Adrenal gland (tissue), 12 donors: ENCODE measurements around the gene SOX12. TPM values are rescaled to one million over a fixed set of nuclear protein-coding genes. Genes with fewer than 3 reads are reported as not detected.

ENCODE experiments used
- DNase-seq, 7 donors: peaks; one replicate each; pipeline ENCODE4 v3.0.0-alpha.2; 2019 to 2020
- H3K27ac ChIP-seq, 5 donors: fragments of 200-600 bp; sonication (generic) in 4 of 5; 1 replicate in 3 of 5; 2 replicates in 2 of 5; pipeline versions ENCODE4 v1.5.1 to v1.8.0; 2016 to 2020; ENCODE audit warnings: mild to moderate bottlenecking in 1 of 5
- H3K27me3 ChIP-seq: fragments of 200-600 bp; 2 replicates; pipeline ENCODE4 v1.8.0; 2021
- H3K36me3 ChIP-seq, 2 donors: fragments of 200-600 bp; replicated peaks in 1 of 2; 1 replicate in 1 of 2; 2 replicates in 1 of 2; pipeline versions ENCODE4 v1.5.1 to v1.8.0; 2018 to 2022
- H3K4me1 ChIP-seq, 2 donors: fragments of 200-600 bp; replicated peaks in 1 of 2; 1 replicate in 1 of 2; 2 replicates in 1 of 2; pipeline versions ENCODE4 v1.5.1 to v1.8.0; 2018 to 2021
- H3K4me3 ChIP-seq, 4 donors: fragments of 200-600 bp; sonication (generic) in 3 of 4; one replicate each; pipeline ENCODE4 v1.5.1; 2016 to 2018
- H3K9me3 ChIP-seq, 3 donors: fragments of 200-600 bp; sonication (generic) in 1 of 3; replicated peaks in 1 of 3; 1 replicate in 2 of 3; 2 replicates in 1 of 3; pipeline versions ENCODE4 v1.5.1 to v1.8.0; 2016 to 2021
- POLR2A ChIP-seq, 2 donors: fragments of 450-650 bp; IDR thresholded peaks; one replicate each; pipeline ENCODE4 v1.6.1; 2017; ENCODE audit warnings: antibody characterized with exemption in 2 of 2, mild to moderate bottlenecking in 2 of 2, moderate library complexity in 1 of 2
- WGBS, 4 donors: extraction: QIAGEN DNeasy Blood & Tissue Kit in 2 of 4; methylation state at CpG; one replicate each; pipeline versions ENCODE4 v1.1.5 to v1.1.7; 2013 to 2017; 5-methylcytosine and 5-hydroxymethylcytosine counted together
- intact Hi-C, 2 donors: fragments of 100-400 bp; cut with DNase I; formaldehyde crosslinking; loops; one replicate each; pipeline versions ENCODE4 v1.14.1 to v1.15.0; 2022 to 2023
- polyA plus RNA-seq, 3 donors: library from polyadenylated mRNA; stranded (reverse); fragments of 200-250 nt in 2 of 3; fragments of 350-450 nt in 1 of 3; fragmentation: Illumina TruSeq in 1 of 3; extraction: RNeasy Lipid Tissue Mini Kit (QIAGEN cat#74804) in 1 of 3; gene quantifications; one replicate each; pipeline ENCODE4 v1.2.3, GENCODE V29; 2013 to 2014
- total RNA-seq, 9 donors: library from RNA; depleted of rRNA in 4 of 9; stranded (reverse); fragments of >200 nt in 4 of 9; fragments of 120-200 nt in 1 of 9; fragmentation: NEBNext Ultra II Directional in 1 of 9; extraction: Animal tissue kit (Norgen Biotek cat#: 25700) in 1 of 9; gene quantifications; one replicate each; pipeline versions ENCODE4 v1.1.0 to v1.2.4, GENCODE V29; 2013 to 2023
- TF ChIP-seq, protein P1 (sequence below), 6 experiments: fragments of 450-650 bp in 4 of 6; fragments of 200-600 bp in 2 of 6; sonication (generic) in 1 of 6; IDR thresholded peaks; 1 replicate in 5 of 6; 2 replicates in 1 of 6; pipeline versions ENCODE4 v1.5.1 to v1.8.0; 2016 to 2021; ENCODE audit warnings: antibody characterized with exemption in 6 of 6, mild to moderate bottlenecking in 2 of 6, moderate library complexity in 1 of 6
- donor health status: healthy with polysubstance abuse.
- donor health status: Bipolar disorder and iron deficiency.
- donor health status: DM: yes; HTN: yes; CAD: no.
- donor health status: DM: no; HTN: no; CAD: no.
- donor health status: DM: no; HTN: no; CAD: no.
- donor health status: DM: yes; HTN: yes; CAD: no.

Gene SOX12
- total and polyA plus RNA-seq, 12 donors, result 2.0 to 38.8 (median 11.2) TPM

GRCh38 chr20:298776-299391 lies 26.5 kb upstream of the SOX12 start:
- Histone ChIP-seq H3K27ac (peak overlapping the region in 4 of 5 donors; percentile 97 to 100 (median 98)), H3K4me3 (peak overlapping the region; percentile 14 to 94 (median 70)), H3K27me3 (no peaks in the 10 kb centered on the region), H3K4me1 (peaks cover 40 to 41% of the 10 kb centered on the region in 2 donors), H3K9me3 (no peaks in the 10 kb centered on the region), H3K36me3 (no peaks in the 10 kb centered on the region)
- no peak for TF ChIP-seq POLR2A (IDR thresholded peaks at IDR 0.05)
- TF ChIP-seq, protein P1, sequence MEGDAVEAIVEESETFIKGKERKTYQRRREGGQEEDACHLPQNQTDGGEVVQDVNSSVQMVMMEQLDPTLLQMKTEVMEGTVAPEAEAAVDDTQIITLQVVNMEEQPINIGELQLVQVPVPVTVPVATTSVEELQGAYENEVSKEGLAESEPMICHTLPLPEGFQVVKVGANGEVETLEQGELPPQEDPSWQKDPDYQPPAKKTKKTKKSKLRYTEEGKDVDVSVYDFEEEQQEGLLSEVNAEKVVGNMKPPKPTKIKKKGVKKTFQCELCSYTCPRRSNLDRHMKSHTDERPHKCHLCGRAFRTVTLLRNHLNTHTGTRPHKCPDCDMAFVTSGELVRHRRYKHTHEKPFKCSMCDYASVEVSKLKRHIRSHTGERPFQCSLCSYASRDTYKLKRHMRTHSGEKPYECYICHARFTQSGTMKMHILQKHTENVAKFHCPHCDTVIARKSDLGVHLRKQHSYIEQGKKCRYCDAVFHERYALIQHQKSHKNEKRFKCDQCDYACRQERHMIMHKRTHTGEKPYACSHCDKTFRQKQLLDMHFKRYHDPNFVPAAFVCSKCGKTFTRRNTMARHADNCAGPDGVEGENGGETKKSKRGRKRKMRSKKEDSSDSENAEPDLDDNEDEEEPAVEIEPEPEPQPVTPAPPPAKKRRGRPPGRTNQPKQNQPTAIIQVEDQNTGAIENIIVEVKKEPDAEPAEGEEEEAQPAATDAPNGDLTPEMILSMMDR (IDR thresholded peaks at IDR 0.05), result no peak
- no peak for DNase-seq
- intact Hi-C loops, result no loop called here
- 3 to 4% (median 4%) methylated on average over 15 of the region's 15 CpGs for WGBS, 4 donors

- Histone ChIP-seq H3K4me3 (peak overlapping the region in 1 of 4 donors; percentile 94), H3K27me3 (no peaks in the 10 kb centered on the region), H3K27ac (peak overlapping the region in 2 of 5 donors; percentile 62 to 99), H3K36me3 (no peaks in the 10 kb centered on the region), H3K4me1 (peaks cover 40 to 41% of the 10 kb centered on the region in 2 donors), H3K9me3 (no peaks in the 10 kb centered on the region)
- TF ChIP-seq, protein P1 (IDR thresholded peaks at IDR 0.05), result no peak
- no peak for TF ChIP-seq POLR2A (IDR thresholded peaks at IDR 0.05)
- 31 to 48% (median 34%) methylated on average over 9 to 10 of the region's 10 CpGs for WGBS, 4 donors
- intact Hi-C loops, result no loop called here
- no peak for DNase-seq
These were observed 24.9 kb upstream of the SOX12 start for GRCh38 chr20:300345-300990.

DNA sequence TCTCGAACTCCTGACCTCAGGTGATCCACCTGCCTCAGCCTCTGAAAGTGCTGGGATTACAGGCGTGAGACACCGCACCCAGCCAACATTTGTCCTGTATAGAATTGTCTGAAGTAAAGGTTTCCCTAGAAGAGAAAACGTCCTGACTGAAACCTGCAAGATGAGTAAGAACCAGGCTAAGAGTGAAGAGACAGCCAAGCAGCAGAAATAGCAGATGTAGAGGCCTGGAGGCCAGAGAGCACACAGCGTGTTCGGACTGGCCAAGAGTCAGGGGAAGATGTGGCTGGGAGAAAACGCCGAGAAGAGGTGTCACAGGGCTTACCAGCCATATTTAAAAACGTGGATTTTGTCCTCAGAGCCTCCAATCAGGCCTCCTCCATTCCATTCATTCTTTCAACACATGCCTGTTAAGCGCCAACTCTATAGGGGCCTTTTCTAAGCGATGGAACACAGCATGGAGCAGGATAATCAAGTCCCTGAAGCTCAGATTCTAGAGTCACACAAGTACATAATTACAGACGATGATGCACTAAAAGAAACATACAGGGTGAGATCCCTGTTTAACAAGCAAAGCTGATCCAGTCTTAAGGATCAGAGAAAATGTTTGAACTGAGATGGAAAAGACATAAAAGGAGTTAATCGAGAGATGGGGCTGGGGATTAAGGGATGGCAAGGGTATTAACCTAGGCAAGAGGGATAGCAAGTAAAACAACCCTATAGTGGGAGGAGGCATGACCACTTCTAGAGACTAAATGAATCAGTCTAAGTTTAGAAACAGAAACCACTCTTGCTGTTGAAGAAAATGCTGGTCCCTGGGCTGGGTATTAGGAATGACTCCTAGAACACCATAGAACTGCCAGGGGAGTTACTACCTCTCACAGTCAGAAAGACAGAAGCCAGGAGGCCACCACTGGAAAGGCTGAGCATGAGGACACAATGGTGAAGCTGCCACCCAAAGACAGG lies 23.2 kb upstream of the SOX12 start:
- WGBS, 4 donors, result 75 to 81% (median 79%) methylated on average over 13 of the region's 13 CpGs
- H3K27ac ChIP-seq, result peak overlapping the region in 2 of 5 donors; percentile 62 to 99
- peaks cover 30 to 34% of the 10 kb centered on the region in 2 donors for H3K4me1 ChIP-seq
- intact Hi-C loops, result no loop called here
- H3K27me3 ChIP-seq, result no peaks in the 10 kb centered on the region
- H3K36me3 ChIP-seq, result no peaks in the 10 kb centered on the region
- TF ChIP-seq, protein P1 (IDR thresholded peaks at IDR 0.05), result no peak
- no peak for TF ChIP-seq POLR2A (IDR thresholded peaks at IDR 0.05)
- no peak overlapping the region for H3K4me3 ChIP-seq
- DNase-seq, result no peak
- H3K9me3 ChIP-seq, result no peaks in the 10 kb centered on the region

DNA sequence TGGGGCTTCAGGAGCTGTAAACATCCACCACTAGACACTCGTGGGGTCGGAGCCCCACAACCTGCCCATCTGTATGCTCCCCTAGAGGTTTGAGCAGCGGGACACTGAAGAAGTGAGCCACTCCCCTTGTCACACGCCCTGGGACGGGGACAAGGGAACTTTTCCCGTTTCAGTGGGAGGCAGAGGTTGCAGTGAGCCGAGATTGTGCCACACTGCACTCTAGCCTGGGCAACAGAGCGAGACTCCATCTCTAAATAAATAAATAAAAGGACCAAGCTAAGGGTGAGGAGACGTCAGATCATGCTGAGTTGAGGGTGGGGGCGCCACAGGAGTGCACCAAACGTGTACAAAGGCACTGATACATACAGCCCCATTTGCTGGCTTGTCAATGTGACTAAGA lies 19.6 kb upstream of the SOX12 start:
- no peak for TF ChIP-seq POLR2A (IDR thresholded peaks at IDR 0.05)
- TF ChIP-seq, protein P1 (IDR thresholded peaks at IDR 0.05), result no peak
- DNase-seq, result no peak
- intact Hi-C loops, result no loop called here
- Histone ChIP-seq H3K36me3 (no peaks in the 10 kb centered on the region), H3K9me3 (no peaks in the 10 kb centered on the region), H3K4me1 (peaks cover 14 to 29% of the 10 kb centered on the region in 2 donors), H3K4me3 (no peak overlapping the region), H3K27ac (no peak overlapping the region), H3K27me3 (no peaks in the 10 kb centered on the region)
- WGBS, 4 donors, result 72 to 84% (median 76%) methylated on average over 6 to 11 of the region's 11 CpGs
